NCI-H128 (cell line): ENCODE results near the gene SAPCD2.
"Not testable (repeated sequence)": the region's sequence is repeated elsewhere in the genome, so short reads cannot be mapped to it uniquely, and the experiment has no call there.

Source experiments
- DNase-seq: peaks from one replicate; lab custom pipeline; 2025; ENCODE audit not compliant: unreplicated experiment; lab: John Stamatoyannopoulos, UW

The SAPCD2 gene

GRCh38 chr9:137070201-137070905, at the start of gene SAPCD2:
Gene SAPCD2 (minus strand): TSS chr9:137070557. CDS start chr9:137070460, 97 bp downstream.
- peak; percentile 86 for DNase-seq

GRCh38 chr9:137118092-137118603, 47.8 kb upstream of the SAPCD2 start:
- DNase-seq: not testable (repeated sequence)

GRCh38 chr9:137117269-137117731, 46.9 kb upstream of the SAPCD2 start:
- no peak for DNase-seq

GRCh38 chr9:137116728-137117127, 46.4 kb upstream of the SAPCD2 start:
- no peak for DNase-seq

- no peak for DNase-seq
Measured at GRCh38 chr9:137116027-137116507, 45.7 kb upstream of the SAPCD2 start.

GRCh38 chr9:137115394-137116026, 45.2 kb upstream of the SAPCD2 start:
- DNase-seq: no peak

GRCh38 chr9:137114613-137115393, 44.4 kb upstream of the SAPCD2 start, which contains the start of gene DPP7:
Gene DPP7 (minus strand): TSS chr9:137114733. CDS start chr9:137114713, 20 bp downstream.
- no peak for DNase-seq

GRCh38 chr9:137114220-137114612, 43.9 kb upstream of the SAPCD2 start:
- DNase-seq: no peak

GRCh38 chr9:137113385-137114159, 43.2 kb upstream of the SAPCD2 start:
- DNase-seq: no peak

- no peak for DNase-seq
Measured at GRCh38 chr9:137112564-137113384, 42.4 kb upstream of the SAPCD2 start.

GRCh38 chr9:137111788-137112563, 41.6 kb upstream of the SAPCD2 start:
- DNase-seq: no peak

GRCh38 chr9:137110911-137111787, 40.8 kb upstream of the SAPCD2 start:
- DNase-seq: no peak

GRCh38 chr9:137110147-137110910, 40.0 kb upstream of the SAPCD2 start:
- DNase-seq: no peak

- DNase-seq: no peak
Measured at GRCh38 chr9:137109250-137110146, 39.1 kb upstream of the SAPCD2 start.

- DNase-seq: no peak
Measured at GRCh38 chr9:137108608-137109249, 38.4 kb upstream of the SAPCD2 start.

- no peak for DNase-seq
Measured at GRCh38 chr9:137107982-137108381, 37.6 kb upstream of the SAPCD2 start.
